Smooth muscle cell (in vitro differentiated cells): ENCODE results near the gene MYRIP. TPM values are rescaled to one million over a fixed set of nuclear protein-coding genes. Genes with fewer than 3 reads are reported as not detected.

Experiments
- DNase-seq: peaks from one replicate; lab custom pipeline; 2025; ENCODE audit not compliant: unreplicated experiment; lab: John Stamatoyannopoulos, UW
- H2AFZ ChIP-seq: fragments of 200-600 bp; sonication (generic); 2 replicates; pipeline ENCODE4 v1.6.0; 2016; ENCODE audit warnings: antibody characterized with exemption, low read depth, mild to moderate bottlenecking
- H3F3A ChIP-seq: fragments of 200-600 bp; sonication (generic); 2 replicates; pipeline ENCODE4 v1.6.0; 2017; ENCODE audit warnings: antibody characterized with exemption, low read depth
- H3K27ac ChIP-seq: fragments of 200-600 bp; sonication (generic); 2 replicates; pipeline ENCODE4 v1.5.1; 2016; ENCODE audit warnings: low read depth, mild to moderate bottlenecking
- H3K27me3 ChIP-seq: fragments of 200-600 bp; sonication (generic); 2 replicates; pipeline ENCODE4 v1.6.1; 2016; ENCODE audit warnings: low read depth, mild to moderate bottlenecking
- H3K36me3 ChIP-seq: fragments of 200-600 bp; sonication (generic); 2 replicates; pipeline ENCODE4 v1.5.1; 2016; ENCODE audit warnings: low read depth
- H3K4me1 ChIP-seq: fragments of 200-600 bp; sonication (generic); 2 replicates; pipeline ENCODE4 v1.5.1; 2016; ENCODE audit warnings: low read depth
- H3K4me2 ChIP-seq: fragments of 200-600 bp; sonication (generic); 2 replicates; pipeline ENCODE4 v1.6.0; 2016; ENCODE audit warnings: mild to moderate bottlenecking
- H3K4me3 ChIP-seq: fragments of 200-600 bp; sonication (generic); 2 replicates; pipeline ENCODE4 v1.5.1; 2016; ENCODE audit warnings: mild to moderate bottlenecking
- H3K79me2 ChIP-seq: fragments of 200-600 bp; sonication (generic); 2 replicates; pipeline ENCODE4 v1.6.0; 2016; ENCODE audit warnings: low read depth, mild to moderate bottlenecking
- H3K9ac ChIP-seq: fragments of 200-600 bp; sonication (generic); 2 replicates; pipeline ENCODE4 v1.6.0; 2016; ENCODE audit warnings: low read depth
- H3K9me3 ChIP-seq: fragments of 200-600 bp; sonication (generic); replicated peaks from 2 replicates; pipeline ENCODE4 v1.5.1; 2016; ENCODE audit warnings: low read depth
- H4K20me1 ChIP-seq: fragments of 200-600 bp; sonication (generic); 2 replicates; pipeline ENCODE4 v1.6.0; 2016; ENCODE audit warnings: low read depth
- WGBS: methylation state at CpG from one replicate; pipeline ENCODE4 v1.1.7; 2016; ENCODE audit warnings: low lambda C conversion rate; 5-methylcytosine and 5-hydroxymethylcytosine counted together
- polyA plus RNA-seq: library from polyadenylated mRNA; unstranded; fragments of >200 nt; fragmentation: Nextera tagmentation; extraction: Ambion mirVana; gene quantifications from 2 replicates; pipeline ENCODE4 v1.2.1, GENCODE V29; 2016
- total RNA-seq: library from RNA; depleted of rRNA; stranded (reverse); fragments of >200 nt; gene quantifications from 2 replicates; pipeline ENCODE4 v1.2.3, GENCODE V29; 2014
- TF ChIP-seq, protein P1 (sequence below): fragments of 200-600 bp; sonication (generic); IDR thresholded peaks from 2 replicates; pipeline ENCODE4 v1.5.1; 2017; ENCODE audit warnings: borderline replicate concordance, mild to moderate bottlenecking, antibody characterized with exemption; ENCODE audit not compliant: insufficient read depth, poor library complexity, severe bottlenecking

Gene MYRIP
- total and polyA plus RNA-seq, 2 experiments from 2014 or later = not detected

DNA sequence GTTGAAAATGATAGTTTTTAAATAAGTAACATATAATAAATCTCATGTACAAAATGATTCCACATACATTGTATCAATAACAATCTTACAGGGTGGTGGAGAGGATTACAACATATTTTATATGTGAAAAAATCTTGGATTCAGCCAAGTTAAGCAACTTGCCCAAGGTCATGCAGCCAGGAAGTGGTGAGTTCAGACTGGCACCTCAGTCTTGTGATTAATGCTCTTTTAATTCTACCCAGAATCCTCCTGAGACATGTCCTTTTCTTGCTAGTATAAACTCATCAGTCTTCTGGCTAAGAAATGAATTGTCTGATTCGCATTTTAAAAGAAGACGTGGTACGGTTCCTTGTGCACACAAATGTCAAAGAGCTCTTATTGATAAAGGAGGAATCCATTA is 4.5 kb upstream of the MYRIP start:
- no peak for DNase-seq
- Histone ChIP-seq H3K9ac (no peak overlapping the region), H3K4me3 (no peak overlapping the region), H3K9me3 (no peaks in the 10 kb centered on the region), H3K4me1 (peaks cover 5% of the 10 kb centered on the region), H3K27me3 (peaks cover 68% of the 10 kb centered on the region), H2AFZ (no peak overlapping the region), H4K20me1 (no peaks in the 10 kb centered on the region), H3K4me2 (no peak overlapping the region), H3K36me3 (no peaks in the 10 kb centered on the region), H3K27ac (no peak overlapping the region), H3F3A (no peaks in the 10 kb centered on the region), H3K79me2 (no peaks in the 10 kb centered on the region)
- 87% methylated on average over 3 of the region's 3 CpGs for WGBS
- TF ChIP-seq, protein P1, sequence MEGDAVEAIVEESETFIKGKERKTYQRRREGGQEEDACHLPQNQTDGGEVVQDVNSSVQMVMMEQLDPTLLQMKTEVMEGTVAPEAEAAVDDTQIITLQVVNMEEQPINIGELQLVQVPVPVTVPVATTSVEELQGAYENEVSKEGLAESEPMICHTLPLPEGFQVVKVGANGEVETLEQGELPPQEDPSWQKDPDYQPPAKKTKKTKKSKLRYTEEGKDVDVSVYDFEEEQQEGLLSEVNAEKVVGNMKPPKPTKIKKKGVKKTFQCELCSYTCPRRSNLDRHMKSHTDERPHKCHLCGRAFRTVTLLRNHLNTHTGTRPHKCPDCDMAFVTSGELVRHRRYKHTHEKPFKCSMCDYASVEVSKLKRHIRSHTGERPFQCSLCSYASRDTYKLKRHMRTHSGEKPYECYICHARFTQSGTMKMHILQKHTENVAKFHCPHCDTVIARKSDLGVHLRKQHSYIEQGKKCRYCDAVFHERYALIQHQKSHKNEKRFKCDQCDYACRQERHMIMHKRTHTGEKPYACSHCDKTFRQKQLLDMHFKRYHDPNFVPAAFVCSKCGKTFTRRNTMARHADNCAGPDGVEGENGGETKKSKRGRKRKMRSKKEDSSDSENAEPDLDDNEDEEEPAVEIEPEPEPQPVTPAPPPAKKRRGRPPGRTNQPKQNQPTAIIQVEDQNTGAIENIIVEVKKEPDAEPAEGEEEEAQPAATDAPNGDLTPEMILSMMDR = no peak

DNA sequence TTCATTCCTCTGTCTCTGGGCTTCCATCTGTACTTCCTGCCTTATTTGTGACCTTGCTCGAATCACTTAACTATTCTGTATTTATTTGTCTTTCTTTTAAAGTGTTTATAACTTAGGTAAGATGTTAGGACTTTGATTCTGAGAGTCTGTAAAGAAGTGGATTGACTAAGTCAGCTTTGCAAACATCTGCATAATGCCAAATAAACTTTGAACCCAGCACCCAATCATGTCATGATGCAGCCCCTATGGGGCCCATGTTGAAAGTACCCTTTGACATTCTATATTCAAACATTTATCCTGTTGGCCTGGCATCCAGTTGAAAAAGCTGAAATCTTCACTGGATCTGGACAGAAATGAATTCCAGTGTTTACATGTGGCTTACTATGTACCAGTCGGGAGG is 3.8 kb upstream of the MYRIP start:
- Histone ChIP-seq H2AFZ (no peak overlapping the region), H3K4me3 (no peak overlapping the region), H3K27me3 (peaks cover 69% of the 10 kb centered on the region), H3K27ac (no peak overlapping the region), H3K36me3 (no peaks in the 10 kb centered on the region), H3K79me2 (no peaks in the 10 kb centered on the region), H3F3A (no peaks in the 10 kb centered on the region), H3K9me3 (no peaks in the 10 kb centered on the region), H3K9ac (no peak overlapping the region), H3K4me1 (peaks cover 9% of the 10 kb centered on the region), H3K4me2 (no peak overlapping the region), H4K20me1 (no peaks in the 10 kb centered on the region)
- no peak for DNase-seq
- TF ChIP-seq, protein P1 = no peak
- 90% methylated on average over 2 of the region's 2 CpGs for WGBS

DNA sequence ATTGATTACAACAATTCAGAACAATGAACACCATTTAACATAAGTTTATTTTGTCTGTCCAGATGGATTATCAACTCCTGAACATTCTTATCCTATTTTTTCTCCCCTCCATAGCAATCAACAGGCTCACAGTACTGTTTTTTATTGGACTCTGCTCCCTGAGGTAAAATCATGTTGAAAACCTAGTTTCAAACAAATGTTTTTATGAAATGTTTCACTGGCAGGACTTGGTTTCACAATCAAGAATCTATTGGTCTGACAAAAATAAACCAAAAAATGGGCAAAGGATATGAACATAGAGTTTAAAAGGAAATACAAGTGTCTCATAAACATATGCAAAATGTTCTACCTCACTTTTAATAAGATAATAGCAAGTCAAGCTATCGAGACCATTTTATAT is 2.6 kb upstream of the MYRIP start:
- H2AFZ ChIP-seq = no peak overlapping the region
- no peak overlapping the region for H3K9ac ChIP-seq
- WGBS = 94% methylated on average over 1 of the region's 1 CpG
- H4K20me1 ChIP-seq = no peaks in the 10 kb centered on the region
- H3K4me1 ChIP-seq = peaks cover 9% of the 10 kb centered on the region
- no peaks in the 10 kb centered on the region for H3K79me2 ChIP-seq
- H3K9me3 ChIP-seq = no peaks in the 10 kb centered on the region
- no peaks in the 10 kb centered on the region for H3F3A ChIP-seq
- TF ChIP-seq, protein P1 = no peak
- DNase-seq = no peak
- H3K27ac ChIP-seq = no peak overlapping the region
- no peak overlapping the region for H3K4me3 ChIP-seq
- H3K27me3 ChIP-seq = peaks cover 76% of the 10 kb centered on the region
- no peak overlapping the region for H3K4me2 ChIP-seq
- H3K36me3 ChIP-seq = no peaks in the 10 kb centered on the region

DNA sequence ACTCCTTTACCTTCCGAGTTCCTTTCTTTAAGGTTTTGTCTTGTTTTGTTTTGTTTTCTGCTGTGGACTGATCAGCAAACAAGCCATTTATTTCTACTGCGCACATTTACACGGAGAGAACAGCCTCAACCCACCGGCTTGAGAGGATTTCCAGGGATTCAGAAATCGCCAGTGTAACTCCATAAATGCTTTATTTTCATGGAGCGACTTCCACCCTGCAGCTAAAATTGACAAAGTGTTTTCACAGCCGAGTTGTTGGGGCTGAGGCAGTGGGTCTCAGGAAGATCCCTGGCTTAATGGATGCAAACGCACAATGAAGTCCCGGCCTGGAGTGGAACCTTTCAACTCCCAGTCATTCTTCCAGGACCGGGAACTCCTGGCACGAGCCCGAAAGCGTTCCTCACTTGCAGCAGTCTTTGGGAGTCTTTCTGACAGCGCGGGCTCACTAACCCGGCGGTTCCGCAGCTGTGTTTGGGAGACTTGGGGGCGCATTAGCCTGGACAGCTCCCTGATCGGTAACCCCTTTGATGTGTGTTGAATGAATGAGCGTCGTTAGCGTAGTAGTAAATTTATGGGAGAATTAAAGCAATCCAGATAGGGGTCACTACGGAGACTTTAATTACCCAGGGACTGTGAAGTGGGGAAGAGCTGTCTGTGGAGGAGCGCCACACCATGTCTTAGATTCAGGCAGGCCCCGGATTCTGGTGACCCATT is 785 bp upstream of the MYRIP start:
- no peaks in the 10 kb centered on the region for H3K9me3 ChIP-seq
- H2AFZ ChIP-seq = peak overlapping the region; percentile 27
- H3F3A ChIP-seq = no peaks in the 10 kb centered on the region
- H3K36me3 ChIP-seq = no peaks in the 10 kb centered on the region
- H3K4me3 ChIP-seq = peak overlapping the region; percentile 41
- no peak overlapping the region for H3K27ac ChIP-seq
- no peaks in the 10 kb centered on the region for H4K20me1 ChIP-seq
- peaks cover 94% of the 10 kb centered on the region for H3K27me3 ChIP-seq
- 7% methylated on average over 26 of the region's 26 CpGs for WGBS
- no peak for DNase-seq
- H3K4me1 ChIP-seq = peaks cover 9% of the 10 kb centered on the region
- TF ChIP-seq, protein P1 = no peak
- peak overlapping the region; percentile 78 for H3K4me2 ChIP-seq
- H3K79me2 ChIP-seq = no peaks in the 10 kb centered on the region
- H3K9ac ChIP-seq = no peak overlapping the region
